Astrocyte (in vitro differentiated cells and primary cell): ENCODE results near the gene CA12.

Experiments
- CTCF ChIP-seq: IDR thresholded peaks from 2 replicates; pipeline ENCODE4 v1.5.1; 2011; ENCODE audit warnings: low read depth, mild to moderate bottlenecking, inconsistent platforms, low read length, moderate library complexity; ENCODE audit not compliant: insufficient read depth
- EZH2 ChIP-seq: IDR thresholded peaks from 2 replicates; pipeline ENCODE4 v1.6.1; 2012; ENCODE audit warnings: mild to moderate bottlenecking, low read length, inconsistent platforms; ENCODE audit not compliant: insufficient read depth

- TF ChIP-seq CTCF, result no peak
- no peak for TF ChIP-seq EZH2
Observed at GRCh38 chr15:63292241-63292640, 89.4 kb downstream of the CA12 start.
